ENCODE measurements around the gene ZNF383. TPM values are rescaled to one million over a fixed set of nuclear protein-coding genes. Genes with fewer than 3 reads are reported as not detected.

The ZNF383 gene
- total and polyA plus RNA-seq, 10 of the 15 experiments (the other 5 are each of a cell fraction or from before 2014, with no cell fraction given) = 3.3 to 9.0 (median 5.1) TPM

- TF ChIP-seq ZNF592 (IDR thresholded peaks at IDR 0.05) (0 out of 2 replicates have a peak, but pooled peaks have one; percentile 6), ZBTB4 (CRISPR knock-in tag; IDR thresholded peaks at IDR 0.05) (no peak), HSF1 (IDR thresholded peaks at IDR 0.05; ENCODE audit: low read depth, low read length) (no peak), KAT2A (conservative IDR thresholded peaks at IDR 0.05; ENCODE audit: control insufficient read depth, low read depth, low read length) (no peak), STAT1 (conservative IDR thresholded peaks at IDR 0.05) (peak; percentile 91; the same call in 1 of the 2 replicates), USF2 (IDR thresholded peaks at IDR 0.05; ENCODE audit: borderline replicate concordance, low read depth, low read length) (no peak), IRF4 (IDR thresholded peaks at IDR 0.05; ENCODE audit: low read depth, low read length) (peak; percentile 5; the same call in 1 of the 2 replicates), ASH2L (IDR thresholded peaks at IDR 0.05; ENCODE audit: borderline replicate concordance, low read depth) (no peak; the same call in 1 of the 2 replicates), MAX (IDR thresholded peaks at IDR 0.05; ENCODE audit: low read depth, low read length) (peak; percentile 66; the same call in 1 of the 2 replicates), ATF7 (IDR thresholded peaks at IDR 0.05; ENCODE audit: low read depth) (peak; percentile 88), HCFC1 (IDR thresholded peaks at IDR 0.05; ENCODE audit: low read length) (peak; percentile 79), SUPT20H (IDR thresholded peaks at IDR 0.05; ENCODE audit: borderline replicate concordance, control insufficient read depth, low read depth, low read length) (no peak), RUNX3 (IDR thresholded peaks at IDR 0.05; ENCODE audit: low read length) (no peak; the same call in 1 of the 2 replicates), SIN3A (IDR thresholded peaks at IDR 0.05; ENCODE audit: low read depth, low read length) (no peak), ELK1 (IDR thresholded peaks at IDR 0.05; ENCODE audit: low read depth, low read length) (no peak), ZZZ3 (IDR thresholded peaks at IDR 0.05; ENCODE audit: control insufficient read depth, insufficient read length, low read depth) (no peak), RELA (IDR thresholded peaks at IDR 0.05; ENCODE audit: borderline replicate concordance, partially characterized antibody) (peak; percentile 89)
These were observed at the start of gene ZNF383 (continued) for GRCh38 chr19:37217775-37218591.
